ENCODE data around the gene RIPPLY3.

DNA sequence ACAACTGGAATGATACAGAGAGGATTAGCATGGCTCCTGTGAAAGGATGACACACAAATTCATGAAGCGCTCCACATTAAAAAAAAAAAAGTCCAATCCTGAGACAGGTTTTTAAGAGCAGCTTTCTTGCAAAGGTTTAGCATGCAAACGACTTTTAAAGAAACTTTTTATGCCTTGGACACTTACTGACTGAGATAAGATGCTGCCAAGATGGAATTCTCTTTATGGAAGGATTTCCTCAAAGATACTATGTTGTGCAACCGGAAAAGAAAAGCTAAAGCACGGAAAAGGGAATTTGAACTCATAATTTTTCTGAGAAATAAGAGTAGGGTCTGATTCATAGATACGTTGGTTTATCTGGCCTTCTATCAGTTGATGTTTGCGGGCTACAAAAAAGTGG, 39.1 kb downstream of the RIPPLY3 start:
- TF ChIP-seq CTCF (optimal IDR thresholded peaks at IDR 0.05 in 1 of 3, IDR thresholded peaks at IDR 0.05 in 1 of 3, conservative IDR thresholded peaks at IDR 0.05 in 1 of 3; ENCODE audit: extremely low read depth in 1 of 3, insufficient read depth in 2 of 3, low read length in 3 of 3) (no peak), EZH2 (IDR thresholded peaks at IDR 0.05; ENCODE audit: low read length) (no peak)

All from keratinocyte (primary cell).